ENCODE data around the gene CLDN15.

CLDN15 gene

GRCh38 chr7:101245147-101245668 is 7.6 kb upstream of the CLDN15 start:
- Mint-ChIP-seq H3K36me3 (ENCODE audit: low read depth) (peaks cover 21% of the 10 kb centered on the region), H3K27ac (peak overlapping the region; percentile 78), H3K9me3 (no peaks in the 10 kb centered on the region), H3K27me3 (ENCODE audit: low read depth, poor library complexity) (peaks cover 3% of the 10 kb centered on the region), H3K4me1 (peaks cover 35% of the 10 kb centered on the region), H3K4me3 (peak overlapping the region; percentile 97)
- no peak for TF ChIP-seq CTCF (IDR thresholded peaks at IDR 0.05)
- DNase-seq: no peak

- DNase-seq: peak; percentile 96
- H3K4me3 Mint-ChIP-seq: peak within 1 kb of the TSS; percentile 97
- no peaks in the 10 kb centered on the region for H3K9me3 Mint-ChIP-seq
- peaks cover 30% of the 10 kb centered on the region for H3K4me1 Mint-ChIP-seq
- H3K27me3 Mint-ChIP-seq (ENCODE audit: low read depth, poor library complexity): peaks cover 3% of the 10 kb centered on the region
- H3K27ac Mint-ChIP-seq: peak within 1 kb of the TSS; percentile 97
- peak; percentile 88 for TF ChIP-seq CTCF (IDR thresholded peaks at IDR 0.05)
- H3K36me3 Mint-ChIP-seq (ENCODE audit: low read depth): peaks cover 17% of the 10 kb centered on the region
Observed at GRCh38 chr7:101244375-101245146, 7.0 kb upstream of the CLDN15 start, which contains the start of gene FIS1. TSS of gene FIS1 (minus strand) at chr7:101245081. CDS start at chr7:101245004, 77 bp downstream.

DNA sequence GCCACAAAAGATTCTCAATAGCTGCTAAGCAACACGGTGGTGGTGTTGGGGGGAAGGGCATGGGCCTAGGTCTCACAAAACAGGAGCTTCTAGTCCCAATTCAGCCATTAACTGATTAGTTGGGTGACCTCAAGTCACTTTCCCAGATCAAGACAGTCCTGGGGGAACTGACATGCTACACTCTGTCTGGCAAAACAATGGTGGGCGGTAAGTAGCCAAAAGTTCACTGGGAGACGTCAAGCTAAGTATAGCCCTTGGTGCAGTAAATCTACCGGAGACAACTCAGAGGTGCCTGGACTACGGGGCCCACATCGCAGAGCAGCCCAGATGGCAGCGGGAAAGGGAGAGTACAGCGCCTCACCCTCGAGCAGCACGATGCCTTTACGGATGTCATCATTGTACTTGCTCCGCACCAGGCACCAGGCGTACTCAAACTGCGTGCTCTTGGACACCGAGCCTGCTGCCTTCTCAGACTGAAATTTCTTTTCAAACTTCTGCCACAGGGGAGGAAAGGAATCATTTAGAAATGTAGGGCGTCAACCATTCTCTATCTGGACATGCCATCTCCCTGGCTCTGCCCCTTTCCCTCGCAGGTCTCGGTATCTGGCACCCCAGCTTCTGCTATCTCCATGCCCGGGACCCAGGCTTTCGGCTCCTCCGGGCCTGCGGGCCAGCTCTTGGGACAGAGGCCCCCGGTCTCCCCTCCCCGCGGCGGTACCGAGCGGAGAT is 6.2 kb upstream of the CLDN15 start:
- no peak for TF ChIP-seq CTCF (IDR thresholded peaks at IDR 0.05)
- Mint-ChIP-seq H3K27ac (no peak overlapping the region), H3K9me3 (no peaks in the 10 kb centered on the region), H3K27me3 (ENCODE audit: low read depth, poor library complexity) (peaks cover 3% of the 10 kb centered on the region), H3K4me1 (peaks cover 31% of the 10 kb centered on the region), H3K36me3 (ENCODE audit: low read depth) (peaks cover 17% of the 10 kb centered on the region), H3K4me3 (peak overlapping the region; percentile 97)
- DNase-seq: no peak

GRCh38 chr7:101241443-101242349 is 4.1 kb upstream of the CLDN15 start:
- no peak overlapping the region for H3K27ac Mint-ChIP-seq
- H3K4me1 Mint-ChIP-seq: peaks cover 39% of the 10 kb centered on the region
- no peak overlapping the region for H3K4me3 Mint-ChIP-seq
- peaks cover 7% of the 10 kb centered on the region for H3K36me3 Mint-ChIP-seq (ENCODE audit: low read depth)
- peaks cover 3% of the 10 kb centered on the region for H3K27me3 Mint-ChIP-seq (ENCODE audit: low read depth, poor library complexity)
- DNase-seq: no peak
- no peaks in the 10 kb centered on the region for H3K9me3 Mint-ChIP-seq
- TF ChIP-seq CTCF (IDR thresholded peaks at IDR 0.05): no peak

DNA sequence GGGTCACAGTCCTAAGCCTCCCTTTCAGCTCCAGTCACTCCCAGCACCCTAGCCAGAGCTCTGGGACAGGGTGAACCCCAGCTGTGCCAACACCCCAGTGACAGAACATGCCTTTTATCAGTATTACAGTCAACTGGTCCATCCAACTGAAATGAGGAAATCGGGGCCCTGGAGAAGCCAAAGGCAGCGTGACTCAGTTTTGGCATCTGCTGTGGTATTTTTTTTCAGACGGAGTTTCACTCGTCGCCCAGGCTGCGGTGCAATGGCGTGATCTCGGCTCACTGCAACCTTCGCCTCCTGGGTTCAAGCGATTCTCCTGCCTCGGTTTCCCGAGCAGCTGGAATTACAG is 3.4 kb upstream of the CLDN15 start:
- no peak for TF ChIP-seq CTCF (IDR thresholded peaks at IDR 0.05)
- peaks cover 6% of the 10 kb centered on the region for H3K36me3 Mint-ChIP-seq (ENCODE audit: low read depth)
- H3K27ac Mint-ChIP-seq: no peak overlapping the region
- no peak for DNase-seq
- peaks cover 39% of the 10 kb centered on the region for H3K4me1 Mint-ChIP-seq
- H3K4me3 Mint-ChIP-seq: no peak overlapping the region
- H3K9me3 Mint-ChIP-seq: no peaks in the 10 kb centered on the region
- peaks cover 3% of the 10 kb centered on the region for H3K27me3 Mint-ChIP-seq (ENCODE audit: low read depth, poor library complexity)
